Measurements from ENCODE around the gene KRTAP10-8. TPM values are rescaled to one million over a fixed set of nuclear protein-coding genes. Genes with fewer than 3 reads are reported as not detected.
"Not testable (repeated sequence)": the region's sequence is repeated elsewhere in the genome, so short reads cannot be mapped to it uniquely, and the experiment has no call there.

Gene KRTAP10-8
- polyA plus RNA-seq, 1 donor: not detected

- DNase-seq: no peak
Measured at GRCh38 chr21:44599264-44600029, 12.4 kb upstream of the KRTAP10-8 start.

- not testable (repeated sequence) for DNase-seq
Measured at GRCh38 chr21:44600118-44600978, 11.5 kb upstream of the KRTAP10-8 start, which contains the start of gene KRTAP10-7. Gene KRTAP10-7, plus strand, starts transcription at chr21:44600597. Its CDS starts 25 bp downstream, at chr21:44600622.

GRCh38 chr21:44601091-44601490 is 10.8 kb upstream of the KRTAP10-8 start:
- DNase-seq: not testable (repeated sequence)

- DNase-seq: no peak
Measured at GRCh38 chr21:44601596-44602462, 10.1 kb upstream of the KRTAP10-8 start.

GRCh38 chr21:44602463-44602850 is 9.4 kb upstream of the KRTAP10-8 start:
- no peak for DNase-seq

- no peak for DNase-seq
Measured at GRCh38 chr21:44603109-44603875, 8.6 kb upstream of the KRTAP10-8 start.

GRCh38 chr21:44603911-44604310 is 8.0 kb upstream of the KRTAP10-8 start:
- DNase-seq: no peak

GRCh38 chr21:44606495-44606894 is 5.4 kb upstream of the KRTAP10-8 start:
- no peak for DNase-seq

GRCh38 chr21:44609193-44609592 is 2.7 kb upstream of the KRTAP10-8 start:
- DNase-seq: no peak

- DNase-seq: not testable (repeated sequence)
Measured at GRCh38 chr21:44610157-44610843, 1.6 kb upstream of the KRTAP10-8 start.

- DNase-seq: no peak
Measured at GRCh38 chr21:44611551-44611950, 328 bp upstream of the KRTAP10-8 start.

- no peak for DNase-seq
Measured at GRCh38 chr21:44612669-44613229, 870 bp downstream of the KRTAP10-8 start.

- DNase-seq: no peak
Measured at GRCh38 chr21:44613386-44614155, 1.7 kb downstream of the KRTAP10-8 start.

GRCh38 chr21:44614161-44614631 is 2.3 kb downstream of the KRTAP10-8 start:
- DNase-seq: no peak

GRCh38 chr21:44614961-44615391 is 3.1 kb downstream of the KRTAP10-8 start:
- DNase-seq: no peak

GRCh38 chr21:44615466-44615865 is 3.6 kb downstream of the KRTAP10-8 start:
- DNase-seq: no peak

GRCh38 chr21:44615911-44616590 is 4.2 kb downstream of the KRTAP10-8 start:
- no peak for DNase-seq

- no peak for DNase-seq
Measured at GRCh38 chr21:44616591-44616926, 4.7 kb downstream of the KRTAP10-8 start.

GRCh38 chr21:44617071-44617501 is 5.2 kb downstream of the KRTAP10-8 start:
- DNase-seq: no peak
